Body of pancreas (tissue), 4 donors: ENCODE data around the gene MMS22L. TPM values are rescaled to one million over a fixed set of nuclear protein-coding genes. Genes with fewer than 3 reads are reported as not detected.

Source experiments
- ATAC-seq: fragments of 150-250 bp; one replicate; pipeline ENCODE4 v1.9.1; 2016
- DNase-seq, 4 donors: peaks; one replicate each; pipeline ENCODE4 v3.0.0-alpha.2; 2019
- H3K27ac ChIP-seq, 4 donors: fragments of 200-600 bp; sonication (generic); 1 replicate in 3 of 4; 2 replicates in 1 of 4; pipeline versions ENCODE4 v1.5.1 to v1.6.1; 2016 to 2019; ENCODE audit warnings: mild to moderate bottlenecking in 1 of 4, mixed read lengths in 1 of 4, moderate library complexity in 1 of 4
- H3K27me3 ChIP-seq, 2 donors: fragments of 200-600 bp; sonication (generic); one replicate each; pipeline ENCODE4 v1.6.0; 2016; ENCODE audit warnings: mild to moderate bottlenecking in 1 of 2
- H3K36me3 ChIP-seq, 2 donors: fragments of 200-600 bp; sonication (generic); replicated peaks in 1 of 2; 2 replicates each; pipeline ENCODE4 v1.5.1; 2016; ENCODE audit warnings: low read depth in 2 of 2; ENCODE audit not compliant: insufficient read depth in 1 of 2
- H3K4me1 ChIP-seq: fragments of 200-600 bp; sonication (generic); one replicate; pipeline ENCODE4 v1.6.0; 2016
- H3K4me3 ChIP-seq, 2 donors: fragments of 200-600 bp; sonication (generic); 1 replicate in 1 of 2; 2 replicates in 1 of 2; pipeline ENCODE4 v1.5.1; 2016 to 2019
- H3K9me3 ChIP-seq, 3 donors: fragments of 200-600 bp; sonication (generic); 1 replicate in 2 of 3; 2 replicates in 1 of 3; pipeline ENCODE4 v1.5.1; 2016
- POLR2A ChIP-seq, 3 donors: fragments of 450-650 bp; IDR thresholded peaks; one replicate each; pipeline ENCODE4 v1.6.1; 2016; ENCODE audit warnings: antibody characterized with exemption in 3 of 3, mild to moderate bottlenecking in 2 of 3
- WGBS, 2 donors: methylation state at CpG; one replicate each; pipeline ENCODE4 v1.1.5; 2017; 5-methylcytosine and 5-hydroxymethylcytosine counted together
- intact Hi-C: fragments of 100-400 bp; cut with DNase I; formaldehyde crosslinking; loops from one replicate; pipeline ENCODE4 v1.15.1; 2023
- total RNA-seq, 2 donors: library from RNA; depleted of rRNA; stranded (reverse); fragments of >200 nt; gene quantifications; one replicate each; pipeline ENCODE4 v1.1.0, GENCODE V29; 2016
- TF ChIP-seq, protein P1 (sequence below), 7 experiments: fragments of 450-650 bp in 4 of 7; fragments of 200-600 bp in 3 of 7; sonication (generic) in 3 of 7; IDR thresholded peaks; one replicate each; pipeline ENCODE4 v1.5.1; 2016 to 2019; ENCODE audit warnings: antibody characterized with exemption in 7 of 7

Gene MMS22L
- total RNA-seq, 2 donors from 2014 or later = 7.3 to 8.3 TPM

DNA sequence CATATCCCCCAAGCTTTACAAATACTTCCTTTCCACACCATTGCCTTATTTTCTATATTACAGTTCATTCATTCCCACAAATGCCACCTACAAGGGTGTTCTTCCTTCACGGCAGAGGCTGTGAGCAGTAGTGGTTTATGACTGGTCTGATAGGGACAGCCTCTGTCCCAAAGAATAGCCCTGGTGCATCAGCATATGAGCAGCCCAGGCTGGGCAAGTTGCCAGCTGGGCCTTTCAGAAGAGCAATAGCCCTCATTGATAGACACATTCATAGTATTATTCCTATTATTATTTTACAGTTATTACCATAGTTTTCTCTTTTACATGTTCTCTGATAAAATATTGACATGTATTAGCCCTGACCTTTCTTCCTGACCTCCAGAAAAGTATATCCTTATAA, 149.9 kb downstream of the MMS22L start:
- TF ChIP-seq, protein P1, sequence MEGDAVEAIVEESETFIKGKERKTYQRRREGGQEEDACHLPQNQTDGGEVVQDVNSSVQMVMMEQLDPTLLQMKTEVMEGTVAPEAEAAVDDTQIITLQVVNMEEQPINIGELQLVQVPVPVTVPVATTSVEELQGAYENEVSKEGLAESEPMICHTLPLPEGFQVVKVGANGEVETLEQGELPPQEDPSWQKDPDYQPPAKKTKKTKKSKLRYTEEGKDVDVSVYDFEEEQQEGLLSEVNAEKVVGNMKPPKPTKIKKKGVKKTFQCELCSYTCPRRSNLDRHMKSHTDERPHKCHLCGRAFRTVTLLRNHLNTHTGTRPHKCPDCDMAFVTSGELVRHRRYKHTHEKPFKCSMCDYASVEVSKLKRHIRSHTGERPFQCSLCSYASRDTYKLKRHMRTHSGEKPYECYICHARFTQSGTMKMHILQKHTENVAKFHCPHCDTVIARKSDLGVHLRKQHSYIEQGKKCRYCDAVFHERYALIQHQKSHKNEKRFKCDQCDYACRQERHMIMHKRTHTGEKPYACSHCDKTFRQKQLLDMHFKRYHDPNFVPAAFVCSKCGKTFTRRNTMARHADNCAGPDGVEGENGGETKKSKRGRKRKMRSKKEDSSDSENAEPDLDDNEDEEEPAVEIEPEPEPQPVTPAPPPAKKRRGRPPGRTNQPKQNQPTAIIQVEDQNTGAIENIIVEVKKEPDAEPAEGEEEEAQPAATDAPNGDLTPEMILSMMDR (IDR thresholded peaks at IDR 0.05) = no peak
- no peak for TF ChIP-seq POLR2A (IDR thresholded peaks at IDR 0.05)
- intact Hi-C loops = no loop called here
- Histone ChIP-seq H3K36me3 (no peaks in the 10 kb centered on the region), H3K9me3 (no peaks in the 10 kb centered on the region), H3K27ac (no peak overlapping the region), H3K27me3 (no peaks in the 10 kb centered on the region), H3K4me3 (no peak overlapping the region), H3K4me1 (no peaks in the 10 kb centered on the region)
- DNase-seq (no peak), ATAC-seq (no peak)
- 75 to 77% methylated on average over 1 of the region's 1 CpG for WGBS, 2 donors

DNA sequence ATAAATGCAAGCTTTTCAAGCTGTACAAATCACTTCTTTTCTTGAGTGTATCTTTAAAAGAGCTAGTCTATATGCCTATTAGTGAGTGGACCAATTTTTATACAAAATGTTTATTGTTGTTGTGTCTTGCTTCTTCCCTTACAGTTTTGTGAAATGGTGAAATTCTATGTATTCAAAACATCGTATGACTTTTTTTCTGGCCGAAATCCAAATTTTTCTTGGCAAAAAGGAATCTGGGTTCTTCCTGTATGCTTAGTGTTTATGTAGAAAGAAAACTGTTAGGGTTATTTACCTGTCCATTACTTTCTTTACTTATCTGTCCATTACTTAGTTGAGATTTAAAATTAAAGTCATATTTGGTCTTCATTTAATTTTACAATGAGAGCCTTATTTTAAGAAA, 153.9 kb downstream of the MMS22L start:
- no peak for DNase-seq
- H3K27ac ChIP-seq = no peak overlapping the region
- H3K27me3 ChIP-seq = no peaks in the 10 kb centered on the region
- H3K4me3 ChIP-seq = no peak overlapping the region
- ATAC-seq = no peak
- no peaks in the 10 kb centered on the region for H3K9me3 ChIP-seq
- WGBS, 2 donors = 50 to 51% methylated on average over 2 of the region's 2 CpGs
- H3K4me1 ChIP-seq = no peaks in the 10 kb centered on the region
- no peaks in the 10 kb centered on the region for H3K36me3 ChIP-seq
- intact Hi-C loops = no loop called here
- TF ChIP-seq POLR2A (IDR thresholded peaks at IDR 0.05) = no peak
- TF ChIP-seq, protein P1 (IDR thresholded peaks at IDR 0.05) = no peak

DNA sequence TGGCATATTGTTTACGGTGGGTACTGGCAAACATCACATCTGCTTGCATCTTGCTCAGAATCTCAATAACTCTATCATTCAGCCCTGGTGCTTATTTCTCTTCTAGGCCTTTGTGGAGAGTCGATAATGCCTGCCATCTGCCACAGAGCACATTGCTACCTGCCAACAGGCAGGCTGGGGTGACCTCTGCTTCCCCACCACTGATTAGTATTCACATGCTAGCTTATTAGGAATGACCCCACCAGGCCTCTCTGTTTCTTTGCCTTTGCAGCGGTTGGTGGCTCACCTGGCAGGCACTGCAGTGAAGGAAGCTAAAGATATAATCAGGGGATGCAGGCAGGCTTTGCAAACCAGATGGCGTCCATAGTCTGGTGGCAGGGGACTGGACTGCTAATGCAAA, 154.5 kb downstream of the MMS22L start:
- Histone ChIP-seq H3K36me3 (no peaks in the 10 kb centered on the region), H3K9me3 (no peaks in the 10 kb centered on the region), H3K27me3 (no peaks in the 10 kb centered on the region), H3K27ac (no peak overlapping the region), H3K4me1 (no peaks in the 10 kb centered on the region), H3K4me3 (no peak overlapping the region)
- ATAC-seq (no peak), DNase-seq (no peak)
- WGBS, 2 donors = 72 to 86% methylated on average over 4 of the region's 4 CpGs
- intact Hi-C loops = no loop called here
- TF ChIP-seq, protein P1 (IDR thresholded peaks at IDR 0.05) = no peak
- TF ChIP-seq POLR2A (IDR thresholded peaks at IDR 0.05) = no peak

DNA sequence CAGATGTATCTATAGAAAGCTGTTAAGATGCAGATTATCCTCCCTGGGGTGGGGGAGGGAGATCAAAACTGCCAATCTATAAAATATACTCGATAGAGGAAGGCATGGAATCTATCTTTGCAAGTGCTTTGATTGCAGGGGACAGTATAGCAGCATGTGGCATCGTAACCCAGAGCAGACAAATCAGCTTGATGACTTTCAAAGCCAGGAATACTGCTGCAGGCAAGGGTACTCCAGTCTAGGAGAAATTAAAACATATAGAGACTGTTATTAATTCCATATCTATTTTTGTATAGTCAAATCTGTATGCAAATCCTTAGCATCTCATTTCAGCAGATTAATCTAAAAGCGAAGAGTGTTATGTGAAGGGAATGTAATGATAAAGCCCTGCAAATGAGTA, 159.4 kb downstream of the MMS22L start:
- ATAC-seq = no peak
- Histone ChIP-seq H3K27ac (no peak overlapping the region), H3K4me3 (no peak overlapping the region), H3K27me3 (no peaks in the 10 kb centered on the region), H3K4me1 (no peaks in the 10 kb centered on the region), H3K9me3 (peaks cover 0 to 11% (median 0%) of the 10 kb centered on the region in 3 donors), H3K36me3 (no peaks in the 10 kb centered on the region)
- no peak for TF ChIP-seq POLR2A (IDR thresholded peaks at IDR 0.05)
- DNase-seq = no peak
- 65 to 74% methylated on average over 3 of the region's 3 CpGs for WGBS, 2 donors
- intact Hi-C loops = no loop called here

DNA sequence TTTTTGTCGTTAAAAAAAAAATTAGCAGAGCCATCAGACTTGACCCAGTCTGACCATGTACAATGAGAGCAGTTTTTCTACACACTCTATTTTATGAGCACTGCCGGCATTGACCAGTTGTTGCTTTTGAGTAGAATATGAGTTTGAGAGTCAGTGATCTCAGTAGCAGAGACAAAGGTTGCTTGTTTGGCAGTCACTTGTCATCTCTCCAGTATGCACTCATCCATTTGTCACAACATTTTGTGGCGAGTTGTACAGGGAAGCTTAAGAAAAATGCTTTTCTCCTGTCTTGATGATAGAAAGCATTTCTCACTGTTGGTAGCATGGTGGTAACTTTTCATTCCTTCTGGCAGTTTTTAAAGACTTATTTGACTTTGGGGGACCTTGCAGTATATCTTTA, 159.9 kb downstream of the MMS22L start:
- intact Hi-C loops = no loop called here
- 77 to 88% methylated on average over 3 of the region's 3 CpGs for WGBS, 2 donors
- TF ChIP-seq, protein P1 (IDR thresholded peaks at IDR 0.05) = no peak
- no peak for TF ChIP-seq POLR2A (IDR thresholded peaks at IDR 0.05)
- no peaks in the 10 kb centered on the region for H3K27me3 ChIP-seq
- DNase-seq (no peak), ATAC-seq (no peak)
- peaks cover 0 to 11% (median 0%) of the 10 kb centered on the region in 3 donors for H3K9me3 ChIP-seq
- no peaks in the 10 kb centered on the region for H3K36me3 ChIP-seq
- H3K4me3 ChIP-seq = no peak overlapping the region
- H3K27ac ChIP-seq = no peak overlapping the region
- H3K4me1 ChIP-seq = no peaks in the 10 kb centered on the region
